Measurements from ENCODE around the gene DSCAM.

DSCAM gene

GRCh38 chr21:40254540-40255465 is 592.2 kb downstream of the DSCAM start:
- peaks cover 4 to 8% of the 10 kb centered on the region in 2 donors for H3K9me3 Mint-ChIP-seq
- no peaks in the 10 kb centered on the region for H3K36me3 Mint-ChIP-seq
- H3K4me3 Mint-ChIP-seq: no peak overlapping the region
- no peaks in the 10 kb centered on the region for H3K27me3 Mint-ChIP-seq
- ATAC-seq (replicated peaks) (no peak), DNase-seq (no peak)
- no peak overlapping the region for H3K27ac Mint-ChIP-seq
- no peaks in the 10 kb centered on the region for H3K4me1 Mint-ChIP-seq

GRCh38 chr21:40253112-40253511 is 593.8 kb downstream of the DSCAM start:
- no peaks in the 10 kb centered on the region for H3K27me3 Mint-ChIP-seq
- no peak for DNase-seq
- H3K27ac Mint-ChIP-seq: no peak overlapping the region
- no peak overlapping the region for H3K4me3 Mint-ChIP-seq
- H3K36me3 Mint-ChIP-seq: no peaks in the 10 kb centered on the region
- H3K9me3 Mint-ChIP-seq: peaks cover 11 to 15% of the 10 kb centered on the region in 2 donors
- ATAC-seq (replicated peaks): no peak
- no peaks in the 10 kb centered on the region for H3K4me1 Mint-ChIP-seq

- no peaks in the 10 kb centered on the region for H3K4me1 Mint-ChIP-seq
- H3K9me3 Mint-ChIP-seq: peaks cover 11 to 26% of the 10 kb centered on the region in 2 donors
- H3K4me3 Mint-ChIP-seq: no peak overlapping the region
- H3K27me3 Mint-ChIP-seq: no peaks in the 10 kb centered on the region
- H3K27ac Mint-ChIP-seq: no peak overlapping the region
- H3K36me3 Mint-ChIP-seq: no peaks in the 10 kb centered on the region
- no peak for DNase-seq
- no peak for ATAC-seq (replicated peaks)
Observed at GRCh38 chr21:40250514-40251294, 596.3 kb downstream of the DSCAM start.

- H3K4me1 Mint-ChIP-seq: no peaks in the 10 kb centered on the region
- H3K9me3 Mint-ChIP-seq: peaks cover 6 to 24% of the 10 kb centered on the region in 2 donors
- H3K36me3 Mint-ChIP-seq: no peaks in the 10 kb centered on the region
- no peak overlapping the region for H3K27ac Mint-ChIP-seq
- H3K27me3 Mint-ChIP-seq: no peaks in the 10 kb centered on the region
- ATAC-seq (replicated peaks): no peak
- H3K4me3 Mint-ChIP-seq: no peak overlapping the region
- no peak for DNase-seq
Observed at GRCh38 chr21:40244981-40245380, 602.0 kb downstream of the DSCAM start.

DNA sequence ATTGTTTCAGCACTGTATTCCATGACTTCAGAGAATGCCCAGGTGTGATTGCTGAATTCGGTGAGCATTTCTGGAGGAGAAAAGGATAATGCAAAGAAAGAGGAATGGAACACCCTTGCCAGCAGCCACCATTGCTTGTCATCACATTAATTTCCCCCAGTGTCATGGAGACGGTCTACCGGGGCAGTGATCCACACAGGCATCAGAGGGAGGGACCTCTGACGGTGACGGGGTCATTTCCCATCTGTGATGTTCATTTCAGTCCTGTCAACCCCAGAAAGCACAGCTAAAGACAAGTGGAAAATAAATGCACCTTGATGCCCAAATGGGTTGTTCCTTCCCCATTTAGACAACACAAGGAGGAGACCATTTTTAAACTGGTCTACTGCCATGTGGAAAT is 603.3 kb downstream of the DSCAM start:
- no peak overlapping the region for H3K4me3 Mint-ChIP-seq
- DNase-seq (no peak), ATAC-seq (replicated peaks) (no peak)
- no peaks in the 10 kb centered on the region for H3K4me1 Mint-ChIP-seq
- H3K36me3 Mint-ChIP-seq: no peaks in the 10 kb centered on the region
- peaks cover 6 to 22% of the 10 kb centered on the region in 2 donors for H3K9me3 Mint-ChIP-seq
- H3K27me3 Mint-ChIP-seq: no peaks in the 10 kb centered on the region
- H3K27ac Mint-ChIP-seq: no peak overlapping the region

DNA sequence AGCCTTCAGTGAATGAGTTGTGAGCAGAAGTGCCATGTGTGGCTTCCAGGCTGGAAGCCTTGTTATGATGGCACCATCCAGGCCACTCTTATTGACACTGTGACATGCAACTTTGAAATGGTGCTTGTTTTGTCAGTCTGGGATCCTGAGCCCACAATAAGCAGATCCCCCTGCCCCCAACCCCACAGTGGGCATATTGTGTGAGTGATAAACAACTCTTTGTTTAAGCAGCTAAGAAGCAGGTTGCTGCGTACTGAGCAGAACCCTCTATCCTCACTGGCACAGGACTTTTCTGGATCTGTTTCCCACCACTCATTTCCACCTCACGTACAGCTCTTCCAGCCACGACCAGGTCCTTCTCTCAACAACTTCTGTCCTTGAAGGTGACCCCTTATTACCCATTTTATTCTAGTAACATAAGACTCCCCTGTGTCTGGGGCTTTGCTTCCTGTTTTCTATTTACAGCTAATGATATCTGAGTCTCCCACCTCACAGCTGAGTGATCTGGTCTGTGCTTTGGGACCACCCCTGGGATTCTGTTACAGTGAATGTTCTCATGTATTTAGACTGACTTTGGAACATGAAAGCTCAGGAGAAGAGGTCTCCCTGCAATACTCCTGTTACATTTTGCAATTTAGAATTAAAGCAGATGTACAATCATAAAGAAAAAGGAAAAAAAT is 604.2 kb downstream of the DSCAM start:
- no peaks in the 10 kb centered on the region for H3K27me3 Mint-ChIP-seq
- no peaks in the 10 kb centered on the region for H3K36me3 Mint-ChIP-seq
- no peak for DNase-seq
- H3K4me3 Mint-ChIP-seq: no peak overlapping the region
- peaks cover 2 to 12% of the 10 kb centered on the region in 2 donors for H3K9me3 Mint-ChIP-seq
- H3K4me1 Mint-ChIP-seq: no peaks in the 10 kb centered on the region
- no peak overlapping the region for H3K27ac Mint-ChIP-seq
- no peak for ATAC-seq (replicated peaks)

DNA sequence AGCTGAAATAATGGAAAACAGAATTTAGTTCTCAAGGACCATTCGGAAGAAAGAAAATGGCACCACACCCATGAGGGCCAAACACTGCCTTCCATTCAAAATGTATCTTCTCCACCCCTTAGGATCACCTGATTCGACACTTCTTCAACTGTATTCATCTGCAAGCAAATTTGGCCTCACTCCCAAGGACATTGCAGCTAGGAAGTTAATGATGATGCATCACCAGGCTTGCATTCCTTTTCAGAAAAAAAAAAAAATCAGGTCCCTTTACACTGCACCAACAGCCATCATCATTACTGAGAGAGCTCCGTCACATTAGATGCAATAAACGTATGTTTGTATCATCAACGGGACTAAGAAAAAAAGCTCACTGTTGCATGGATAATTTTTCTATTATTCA is 611.4 kb downstream of the DSCAM start:
- Mint-ChIP-seq H3K4me1 (no peaks in the 10 kb centered on the region), H3K36me3 (no peaks in the 10 kb centered on the region), H3K27me3 (no peaks in the 10 kb centered on the region), H3K27ac (no peak overlapping the region), H3K4me3 (no peak overlapping the region), H3K9me3 (peaks cover 3 to 4% of the 10 kb centered on the region in 2 donors)
- ATAC-seq (replicated peaks) (no peak), DNase-seq (no peak)

DNA sequence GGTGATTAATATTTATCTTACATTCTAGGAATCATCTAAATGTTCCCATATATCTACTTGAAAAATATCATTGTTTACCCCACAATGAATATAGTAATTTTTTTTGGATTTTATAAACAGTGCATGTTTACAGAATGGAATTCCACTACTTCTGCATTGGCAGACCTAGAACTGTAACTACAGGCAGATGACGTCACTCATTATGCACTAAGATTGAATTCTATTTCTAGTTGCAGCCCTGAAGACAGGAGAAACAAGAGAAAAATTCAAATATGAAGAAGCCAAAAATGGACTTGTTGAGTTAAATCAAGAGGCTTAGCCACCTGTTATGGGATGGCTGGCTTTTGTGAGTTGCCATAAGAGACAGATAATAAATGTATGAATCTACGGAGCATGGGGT is 615.0 kb downstream of the DSCAM start:
- ATAC-seq (replicated peaks) (no peak), DNase-seq (no peak)

GRCh38 chr21:40227096-40227495 is 619.9 kb downstream of the DSCAM start:
- no peak for ATAC-seq (replicated peaks)
- Mint-ChIP-seq H3K4me1 (no peaks in the 10 kb centered on the region), H3K27me3 (no peaks in the 10 kb centered on the region), H3K36me3 (no peaks in the 10 kb centered on the region), H3K27ac (no peak overlapping the region), H3K9me3 (peaks cover 0 to 6% of the 10 kb centered on the region in 2 donors), H3K4me3 (no peak overlapping the region)
- DNase-seq: no peak

More for the DNA sequence above, 615.0 kb downstream of the DSCAM start:
- no peaks in the 10 kb centered on the region for H3K27me3 Mint-ChIP-seq
- H3K9me3 Mint-ChIP-seq: peaks cover 0 to 1% of the 10 kb centered on the region in 2 donors
- no peaks in the 10 kb centered on the region for H3K36me3 Mint-ChIP-seq
- H3K4me1 Mint-ChIP-seq: no peaks in the 10 kb centered on the region
- H3K4me3 Mint-ChIP-seq: no peak overlapping the region
- no peak overlapping the region for H3K27ac Mint-ChIP-seq

DNA sequence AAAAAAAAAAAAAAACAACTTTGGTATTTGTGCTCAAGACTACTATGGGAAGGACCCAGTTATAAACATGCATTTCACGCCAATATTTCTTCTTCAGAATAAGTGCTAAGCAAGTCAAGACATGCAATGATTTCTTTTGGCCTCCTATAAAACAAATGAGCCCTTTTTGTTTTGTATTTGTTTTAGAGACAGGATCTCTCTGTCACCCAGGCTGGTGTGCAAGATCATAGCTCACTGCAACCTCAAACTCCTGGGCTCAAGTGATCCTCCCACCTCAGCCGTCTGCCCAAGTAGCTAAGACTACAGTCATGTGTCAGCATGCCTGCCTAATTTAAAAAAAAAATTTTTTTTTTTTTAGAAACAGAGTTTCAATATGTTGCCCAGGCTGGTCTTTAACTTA is 631.0 kb downstream of the DSCAM start:
- no peak overlapping the region for H3K4me3 Mint-ChIP-seq
- no peak for DNase-seq
- no peaks in the 10 kb centered on the region for H3K9me3 Mint-ChIP-seq
- no peak overlapping the region for H3K27ac Mint-ChIP-seq
- no peaks in the 10 kb centered on the region for H3K36me3 Mint-ChIP-seq
- peaks cover 0 to 5% of the 10 kb centered on the region in 2 donors for H3K27me3 Mint-ChIP-seq
- ATAC-seq (replicated peaks): no peak
- H3K4me1 Mint-ChIP-seq: no peaks in the 10 kb centered on the region

GRCh38 chr21:40210251-40210650 is 636.7 kb downstream of the DSCAM start:
- H3K27me3 Mint-ChIP-seq: peaks cover 0 to 5% of the 10 kb centered on the region in 2 donors
- H3K27ac Mint-ChIP-seq: no peak overlapping the region
- no peak for DNase-seq
- no peak for ATAC-seq (replicated peaks)
- H3K4me1 Mint-ChIP-seq: no peaks in the 10 kb centered on the region
- H3K4me3 Mint-ChIP-seq: no peak overlapping the region
- peaks cover 0 to 2% of the 10 kb centered on the region in 2 donors for H3K9me3 Mint-ChIP-seq
- no peaks in the 10 kb centered on the region for H3K36me3 Mint-ChIP-seq

DNA sequence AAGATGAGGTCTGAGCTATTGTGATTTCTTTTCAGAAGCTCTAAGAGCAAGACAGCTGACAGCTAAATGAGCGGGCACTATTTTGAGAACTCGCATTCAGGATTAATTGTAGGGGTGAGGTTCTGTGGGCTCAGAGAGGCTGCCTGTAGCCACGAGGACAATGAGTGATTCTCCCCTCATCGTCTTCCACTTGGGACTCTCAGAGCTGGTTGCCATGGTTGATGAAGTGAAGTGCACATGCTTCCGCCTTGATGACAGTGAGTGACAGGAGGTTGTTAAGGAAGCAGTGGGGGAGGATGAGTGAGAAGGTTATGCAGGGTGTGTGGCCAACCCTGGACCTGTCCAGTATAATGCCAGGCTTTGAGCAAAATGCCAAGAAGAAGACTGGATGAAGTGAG is 638.0 kb downstream of the DSCAM start:
- peaks cover 0 to 2% of the 10 kb centered on the region in 2 donors for H3K9me3 Mint-ChIP-seq
- no peak for DNase-seq
- H3K4me1 Mint-ChIP-seq: no peaks in the 10 kb centered on the region
- H3K4me3 Mint-ChIP-seq: no peak overlapping the region
- H3K27ac Mint-ChIP-seq: no peak overlapping the region
- no peak for ATAC-seq (replicated peaks)
- no peaks in the 10 kb centered on the region for H3K36me3 Mint-ChIP-seq
- H3K27me3 Mint-ChIP-seq: peaks cover 0 to 5% of the 10 kb centered on the region in 2 donors

DNA sequence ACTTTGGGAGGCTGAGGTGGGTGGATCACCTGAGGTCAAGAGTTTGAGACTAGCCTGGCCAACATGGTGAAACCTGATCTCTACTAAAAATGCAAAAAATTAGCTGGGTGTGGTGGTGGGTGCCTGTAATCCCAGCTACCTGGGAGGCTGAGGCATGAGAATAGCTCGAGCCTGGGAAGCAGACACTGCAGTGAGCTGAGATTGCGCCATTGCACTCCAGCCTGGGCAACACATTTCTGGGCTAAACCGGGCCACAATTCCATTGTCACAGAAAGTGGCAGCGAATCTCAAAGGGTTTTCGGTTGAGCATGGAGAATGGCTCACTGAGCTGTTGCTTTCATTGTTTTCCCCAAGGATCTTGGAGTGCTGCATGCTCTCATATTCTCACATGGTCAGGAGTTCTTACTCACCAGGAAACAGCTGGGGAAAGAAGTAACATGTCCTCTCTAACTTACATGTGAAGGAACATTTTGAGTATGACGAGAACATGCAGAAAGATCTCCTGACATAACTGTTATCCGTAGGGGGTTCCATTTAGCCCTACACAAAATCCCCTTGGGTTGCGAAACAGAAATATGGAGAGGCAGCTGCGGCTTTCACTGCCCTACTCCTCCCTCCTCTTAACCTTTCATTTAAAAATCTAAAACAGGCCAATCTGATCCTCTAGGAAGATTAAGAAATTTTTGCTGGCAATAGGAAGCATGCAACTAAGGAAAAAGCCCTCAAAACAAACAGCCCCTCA is 638.6 kb downstream of the DSCAM start:
- peaks cover 0 to 2% of the 10 kb centered on the region in 2 donors for H3K9me3 Mint-ChIP-seq
- H3K4me1 Mint-ChIP-seq: no peaks in the 10 kb centered on the region
- H3K36me3 Mint-ChIP-seq: no peaks in the 10 kb centered on the region
- peaks cover 0 to 5% of the 10 kb centered on the region in 2 donors for H3K27me3 Mint-ChIP-seq
- no peak overlapping the region for H3K27ac Mint-ChIP-seq
- no peak for DNase-seq
- no peak overlapping the region for H3K4me3 Mint-ChIP-seq
- no peak for ATAC-seq (replicated peaks)

DNA sequence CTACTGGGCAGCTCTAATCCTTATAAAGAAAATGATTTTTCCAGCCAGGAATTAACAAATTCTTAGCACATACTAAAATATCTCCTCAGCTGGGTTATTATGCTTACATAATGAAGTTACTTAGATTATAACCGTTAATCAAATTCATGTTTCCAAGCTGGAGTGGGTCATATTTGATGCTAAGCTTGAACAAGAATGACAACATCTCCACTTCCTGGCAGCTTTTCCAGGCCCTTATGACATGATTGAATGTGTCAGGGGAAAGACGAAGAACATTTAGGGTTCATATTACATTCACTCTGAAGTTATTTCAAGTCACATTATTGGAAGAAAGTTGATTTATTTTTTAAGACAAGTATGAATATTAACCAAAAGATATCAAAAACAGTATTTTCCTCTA is 646.0 kb downstream of the DSCAM start:
- DNase-seq: no peak
- H3K27me3 Mint-ChIP-seq: no peaks in the 10 kb centered on the region
- H3K9me3 Mint-ChIP-seq: peaks cover 7 to 8% of the 10 kb centered on the region in 2 donors
- no peaks in the 10 kb centered on the region for H3K4me1 Mint-ChIP-seq
- no peak overlapping the region for H3K27ac Mint-ChIP-seq
- H3K36me3 Mint-ChIP-seq: no peaks in the 10 kb centered on the region
- H3K4me3 Mint-ChIP-seq: no peak overlapping the region
- ATAC-seq (replicated peaks): no peak

Measured in stimulated activated naive B cell treated with anti-CD40 and anti-IgM and Interleukin-4, amounts not matched to agents 10 μg/mL and 1 μg/mL and 100 μg/mL, for 72 hours (primary cell).